GM18858 (cell line): ENCODE results near the gene PCDHGA5.
"Not testable (repeated sequence)": the region's sequence is repeated elsewhere in the genome, so short reads cannot be mapped to it uniquely, and the experiment has no call there.

Experiments
- ATAC-seq: cut with Tn5 transposase; IDR thresholded peaks from one replicate; pipeline ENCODE4 v1.9.1; 2021; ENCODE audit not compliant: unreplicated experiment

PCDHGA5 gene

DNA sequence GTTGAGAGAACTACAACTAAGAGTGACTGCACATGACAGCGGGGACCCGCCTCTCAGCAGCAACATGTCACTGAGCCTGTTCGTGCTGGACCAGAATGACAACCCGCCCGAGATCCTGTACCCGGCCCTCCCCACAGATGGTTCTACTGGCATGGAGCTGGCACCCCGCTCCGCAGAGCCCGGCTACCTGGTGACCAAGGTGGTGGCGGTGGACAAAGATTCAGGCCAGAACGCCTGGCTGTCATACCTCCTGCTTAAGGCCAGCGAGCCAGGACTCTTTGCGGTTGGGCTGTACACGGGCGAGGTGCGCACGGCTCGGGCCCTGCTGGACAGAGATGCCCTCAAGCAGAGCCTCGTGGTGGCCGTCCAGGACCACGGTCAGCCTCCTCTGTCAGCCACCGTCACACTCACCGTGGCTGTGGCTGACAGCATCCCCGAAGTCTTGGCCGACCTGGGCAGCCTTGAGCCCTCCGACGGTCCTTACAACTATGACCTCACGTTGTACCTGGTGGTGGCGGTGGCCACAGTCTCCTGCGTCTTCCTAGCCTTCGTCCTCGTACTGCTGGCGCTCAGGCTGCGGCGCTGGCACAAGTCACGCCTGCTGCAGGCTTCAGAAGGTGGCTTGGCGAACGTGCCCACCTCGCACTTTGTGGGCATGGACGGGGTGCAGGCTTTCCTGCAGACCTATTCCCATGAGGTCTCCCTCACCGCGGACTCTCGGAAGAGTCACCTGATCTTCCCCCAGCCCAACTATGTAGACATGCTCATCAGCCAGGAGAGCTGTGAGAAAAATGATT, 20.7 kb downstream of the PCDHGA5 start:
- ATAC-seq = no peak

DNA sequence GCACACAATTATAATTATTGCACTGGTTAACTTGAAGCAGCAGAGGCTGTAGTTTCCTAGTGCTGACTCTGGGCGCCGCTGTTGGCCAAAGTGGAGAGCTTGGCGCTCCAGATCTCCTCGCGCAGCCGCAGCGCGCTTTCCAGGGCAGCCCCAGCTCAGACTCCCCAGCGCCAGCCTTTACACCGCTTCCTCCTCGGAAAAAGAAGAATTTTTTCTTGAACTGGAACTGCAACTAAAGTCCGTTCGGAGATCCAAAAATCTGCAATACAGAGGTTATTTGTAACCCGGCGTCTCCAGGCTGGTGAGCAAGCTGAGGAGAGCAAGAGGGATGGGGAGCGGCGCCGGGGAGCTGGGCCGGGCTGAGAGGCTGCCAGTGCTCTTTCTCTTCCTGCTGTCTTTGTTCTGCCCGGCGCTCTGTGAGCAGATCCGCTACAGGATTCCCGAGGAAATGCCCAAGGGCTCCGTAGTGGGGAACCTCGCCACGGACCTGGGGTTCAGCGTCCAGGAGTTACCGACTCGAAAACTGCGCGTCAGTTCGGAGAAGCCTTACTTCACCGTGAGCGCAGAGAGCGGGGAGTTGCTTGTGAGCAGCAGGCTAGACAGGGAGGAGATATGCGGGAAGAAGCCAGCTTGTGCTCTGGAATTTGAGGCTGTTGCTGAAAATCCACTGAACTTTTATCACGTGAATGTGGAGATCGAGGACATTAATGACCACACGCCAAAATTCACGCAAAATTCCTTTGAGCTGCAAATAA, 23.8 kb downstream of the PCDHGA5 start, which contains the start of gene PCDHGB4:
Gene PCDHGB4, plus strand, starts transcription at position 142 of the 755 bp plus-strand sequence. Its CDS starts 187 bp downstream, at position 329.
- peak; percentile 92 for ATAC-seq

DNA sequence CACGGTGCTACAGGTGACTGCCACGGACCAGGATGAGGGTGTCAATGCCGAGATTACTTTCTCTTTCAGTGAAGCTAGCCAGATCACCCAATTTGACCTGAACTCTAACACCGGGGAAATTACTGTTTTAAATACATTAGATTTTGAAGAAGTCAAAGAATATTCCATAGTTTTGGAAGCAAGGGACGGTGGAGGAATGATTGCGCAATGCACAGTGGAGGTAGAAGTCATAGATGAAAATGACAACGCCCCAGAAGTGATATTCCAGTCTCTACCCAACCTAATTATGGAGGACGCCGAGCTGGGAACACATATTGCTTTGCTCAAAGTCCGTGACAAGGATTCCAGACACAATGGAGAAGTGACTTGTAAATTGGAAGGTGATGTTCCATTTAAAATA, 24.7 kb downstream of the PCDHGA5 start:
- ATAC-seq = no peak

DNA sequence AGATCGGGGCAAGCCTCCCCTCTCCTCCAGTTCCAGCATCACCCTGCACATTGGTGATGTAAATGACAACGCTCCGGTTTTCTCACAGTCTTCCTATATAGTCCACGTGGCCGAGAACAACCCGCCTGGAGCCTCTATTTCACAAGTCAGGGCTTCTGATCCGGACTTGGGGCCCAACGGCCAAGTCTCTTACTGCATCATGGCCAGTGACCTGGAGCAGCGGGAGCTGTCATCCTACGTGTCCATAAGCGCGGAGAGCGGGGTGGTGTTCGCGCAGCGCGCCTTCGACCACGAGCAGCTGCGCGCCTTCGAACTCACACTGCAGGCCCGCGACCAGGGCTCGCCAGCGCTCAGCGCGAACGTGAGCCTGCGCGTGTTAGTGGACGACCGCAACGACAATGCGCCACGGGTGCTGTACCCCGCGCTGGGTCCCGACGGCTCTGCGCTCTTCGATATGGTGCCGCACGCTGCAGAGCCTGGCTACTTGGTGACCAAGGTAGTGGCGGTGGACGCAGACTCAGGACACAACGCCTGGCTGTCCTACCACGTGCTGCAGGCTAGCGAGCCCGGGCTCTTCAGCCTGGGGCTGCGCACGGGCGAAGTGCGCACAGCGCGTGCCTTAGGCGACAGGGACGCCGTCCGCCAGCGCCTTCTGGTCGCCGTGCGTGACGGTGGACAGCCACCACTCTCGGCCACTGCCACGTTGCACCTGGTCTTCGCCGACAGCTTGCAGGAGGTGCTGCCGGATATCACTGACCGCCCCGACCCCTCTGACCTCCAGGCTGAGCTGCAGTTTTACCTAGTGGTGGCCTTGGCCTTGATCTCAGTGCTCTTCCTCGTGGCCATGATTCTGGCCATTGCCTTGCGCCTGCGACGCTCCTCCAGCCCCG, 25.4 kb downstream of the PCDHGA5 start:
- no peak for ATAC-seq

DNA sequence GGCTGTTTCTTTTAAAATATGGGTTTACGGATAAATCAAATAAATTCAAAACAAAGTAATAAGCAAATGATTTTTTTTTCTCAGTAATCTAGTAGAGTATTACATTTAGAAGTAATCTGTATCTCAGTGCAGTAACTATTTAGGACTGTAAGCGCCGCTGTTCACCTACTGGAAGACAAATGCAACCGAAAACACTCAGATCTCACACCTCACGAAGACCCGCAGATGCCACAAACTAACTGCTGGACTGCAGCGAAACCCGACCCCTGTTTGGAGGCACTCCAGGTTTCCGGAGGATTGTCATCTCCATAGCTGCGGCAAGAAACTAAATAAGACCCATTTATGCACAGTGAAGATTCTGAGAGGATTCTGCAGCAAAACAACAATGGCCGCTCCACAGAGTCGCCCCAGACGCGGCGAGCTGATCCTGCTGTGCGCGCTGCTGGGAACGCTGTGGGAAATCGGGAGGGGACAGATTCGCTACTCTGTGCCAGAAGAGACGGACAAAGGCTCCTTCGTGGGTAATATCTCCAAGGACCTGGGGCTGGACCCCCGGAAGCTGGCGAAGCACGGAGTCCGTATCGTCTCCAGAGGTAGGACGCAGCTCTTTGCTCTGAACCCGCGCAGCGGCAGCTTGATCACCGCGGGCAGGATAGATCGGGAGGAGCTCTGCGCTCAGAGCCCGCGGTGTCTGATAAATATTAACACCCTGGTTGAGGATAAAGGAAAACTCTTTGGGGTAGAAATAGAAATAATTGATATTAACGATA, 28.7 kb downstream of the PCDHGA5 start, which contains the start of gene PCDHGA8:
Gene PCDHGA8, plus strand, starts transcription at position 205 of the 770 bp plus-strand sequence. Its CDS starts 181 bp downstream, at position 386.
- ATAC-seq = no peak

DNA sequence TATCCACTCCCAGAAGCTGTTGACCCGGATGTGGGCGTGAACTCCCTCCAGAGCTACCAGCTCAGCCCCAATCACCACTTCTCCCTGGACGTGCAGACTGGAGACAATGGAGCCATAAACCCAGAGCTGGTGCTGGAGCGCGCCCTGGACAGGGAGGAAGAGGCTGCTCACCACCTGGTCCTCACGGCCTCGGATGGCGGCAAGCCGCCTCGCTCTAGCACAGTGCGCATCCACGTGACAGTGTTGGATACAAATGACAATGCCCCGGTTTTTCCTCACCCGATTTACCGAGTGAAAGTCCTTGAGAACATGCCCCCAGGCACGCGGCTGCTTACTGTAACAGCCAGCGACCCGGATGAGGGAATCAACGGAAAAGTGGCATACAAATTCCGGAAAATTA, 29.3 kb downstream of the PCDHGA5 start:
- ATAC-seq = no peak

DNA sequence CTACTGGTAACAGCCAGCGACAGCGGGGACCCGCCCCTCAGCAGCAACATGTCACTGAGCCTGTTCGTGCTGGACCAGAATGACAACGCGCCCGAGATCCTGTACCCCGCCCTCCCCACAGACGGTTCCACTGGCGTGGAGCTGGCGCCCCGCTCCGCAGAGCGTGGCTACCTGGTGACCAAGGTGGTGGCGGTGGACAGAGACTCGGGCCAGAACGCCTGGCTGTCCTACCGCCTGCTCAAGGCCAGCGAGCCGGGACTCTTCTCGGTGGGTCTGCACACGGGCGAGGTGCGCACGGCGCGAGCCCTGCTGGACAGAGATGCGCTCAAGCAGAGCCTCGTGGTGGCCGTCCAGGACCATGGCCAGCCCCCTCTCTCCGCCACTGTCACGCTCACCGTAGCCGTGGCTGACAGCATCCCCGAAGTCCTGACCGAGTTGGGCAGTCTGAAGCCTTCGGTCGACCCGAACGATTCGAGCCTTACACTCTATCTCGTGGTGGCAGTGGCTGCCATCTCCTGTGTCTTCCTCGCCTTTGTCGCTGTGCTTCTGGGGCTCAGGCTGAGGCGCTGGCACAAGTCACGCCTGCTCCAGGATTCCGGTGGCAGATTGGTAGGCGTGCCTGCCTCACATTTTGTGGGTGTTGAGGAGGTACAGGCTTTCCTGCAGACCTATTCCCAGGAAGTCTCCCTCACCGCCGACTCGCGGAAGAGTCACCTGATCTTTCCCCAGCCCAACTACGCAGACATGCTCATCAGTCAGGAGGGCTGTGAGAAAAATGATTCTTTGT, 30.6 kb downstream of the PCDHGA5 start:
- not testable (repeated sequence) for ATAC-seq

DNA sequence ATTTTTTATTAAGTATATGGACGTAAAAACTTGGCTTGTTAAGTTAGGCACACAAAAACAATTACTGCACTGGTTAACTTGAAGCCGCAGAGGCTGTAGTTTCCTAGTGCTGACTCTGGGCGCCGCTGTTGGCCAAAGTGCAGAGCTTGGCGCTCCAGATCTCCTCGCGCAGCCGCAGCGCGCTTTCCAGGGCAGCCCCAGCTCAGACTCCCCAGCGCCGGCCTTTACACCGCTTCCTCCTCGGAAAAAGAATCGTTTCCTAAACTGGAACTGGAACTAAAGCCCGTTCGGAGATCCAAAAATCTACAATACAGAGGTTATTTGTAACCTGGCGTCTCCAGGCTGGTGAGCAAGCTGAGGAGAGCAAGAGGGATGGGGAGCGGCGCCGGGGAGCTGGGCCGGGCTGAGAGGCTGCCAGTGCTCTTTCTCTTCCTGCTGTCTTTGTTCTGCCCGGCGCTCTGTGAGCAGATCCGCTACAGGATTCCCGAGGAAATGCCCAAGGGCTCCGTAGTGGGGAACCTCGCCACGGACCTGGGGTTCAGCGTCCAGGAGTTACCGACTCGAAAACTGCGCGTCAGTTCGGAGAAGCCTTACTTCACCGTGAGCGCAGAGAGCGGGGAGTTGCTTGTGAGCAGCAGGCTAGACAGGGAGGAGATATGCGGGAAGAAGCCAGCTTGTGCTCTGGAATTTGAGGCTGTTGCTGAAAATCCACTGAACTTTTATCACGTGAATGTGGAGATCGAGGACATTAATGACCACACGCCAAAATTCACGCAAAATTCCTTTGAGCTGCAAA, 34.0 kb downstream of the PCDHGA5 start, which contains the start of gene PCDHGB5:
Gene PCDHGB5, plus strand, starts transcription at position 192 of the 796 bp plus-strand sequence. Its CDS starts 181 bp downstream, at position 373.
- peak; percentile 87 for ATAC-seq

DNA sequence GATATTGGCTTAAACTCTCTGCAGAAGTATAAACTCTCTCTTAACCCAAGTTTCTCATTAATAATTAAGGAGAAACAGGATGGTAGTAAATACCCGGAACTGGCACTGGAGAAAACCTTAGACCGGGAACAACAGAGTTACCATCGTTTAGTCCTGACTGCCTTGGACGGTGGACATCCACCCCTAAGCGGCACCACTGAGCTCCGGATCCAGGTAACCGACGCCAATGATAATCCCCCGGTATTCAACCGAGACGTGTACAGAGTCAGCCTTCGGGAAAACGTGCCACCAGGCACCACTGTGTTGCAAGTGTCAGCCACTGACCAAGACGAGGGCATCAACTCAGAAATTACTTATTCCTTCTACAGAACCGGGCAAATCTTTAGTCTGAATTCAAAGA, 34.6 kb downstream of the PCDHGA5 start:
- no peak for ATAC-seq

DNA sequence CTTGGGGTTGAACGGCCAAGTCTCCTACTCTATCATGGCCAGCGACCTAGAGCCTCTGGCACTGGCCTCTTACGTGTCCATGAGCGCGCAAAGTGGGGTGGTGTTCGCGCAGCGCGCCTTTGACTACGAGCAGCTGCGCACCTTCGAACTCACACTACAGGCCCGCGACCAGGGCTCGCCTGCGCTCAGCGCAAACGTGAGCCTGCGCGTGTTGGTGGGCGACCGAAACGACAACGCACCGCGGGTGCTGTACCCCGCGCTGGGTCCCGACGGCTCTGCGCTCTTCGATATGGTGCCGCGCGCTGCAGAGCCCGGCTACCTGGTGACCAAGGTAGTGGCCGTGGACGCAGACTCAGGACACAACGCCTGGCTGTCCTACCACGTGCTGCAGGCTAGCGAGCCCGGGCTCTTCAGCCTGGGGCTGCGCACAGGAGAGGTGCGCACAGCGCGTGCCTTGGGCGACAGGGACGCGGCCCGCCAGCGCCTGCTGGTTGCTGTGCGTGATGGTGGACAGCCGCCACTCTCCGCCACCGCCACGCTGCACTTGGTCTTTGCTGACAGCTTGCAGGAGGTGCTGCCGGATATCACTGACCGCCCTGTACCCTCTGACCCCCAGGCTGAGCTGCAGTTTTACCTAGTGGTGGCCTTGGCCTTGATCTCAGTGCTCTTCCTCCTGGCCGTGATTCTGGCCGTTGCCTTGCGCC, 35.7 kb downstream of the PCDHGA5 start:
- ATAC-seq = no peak

DNA sequence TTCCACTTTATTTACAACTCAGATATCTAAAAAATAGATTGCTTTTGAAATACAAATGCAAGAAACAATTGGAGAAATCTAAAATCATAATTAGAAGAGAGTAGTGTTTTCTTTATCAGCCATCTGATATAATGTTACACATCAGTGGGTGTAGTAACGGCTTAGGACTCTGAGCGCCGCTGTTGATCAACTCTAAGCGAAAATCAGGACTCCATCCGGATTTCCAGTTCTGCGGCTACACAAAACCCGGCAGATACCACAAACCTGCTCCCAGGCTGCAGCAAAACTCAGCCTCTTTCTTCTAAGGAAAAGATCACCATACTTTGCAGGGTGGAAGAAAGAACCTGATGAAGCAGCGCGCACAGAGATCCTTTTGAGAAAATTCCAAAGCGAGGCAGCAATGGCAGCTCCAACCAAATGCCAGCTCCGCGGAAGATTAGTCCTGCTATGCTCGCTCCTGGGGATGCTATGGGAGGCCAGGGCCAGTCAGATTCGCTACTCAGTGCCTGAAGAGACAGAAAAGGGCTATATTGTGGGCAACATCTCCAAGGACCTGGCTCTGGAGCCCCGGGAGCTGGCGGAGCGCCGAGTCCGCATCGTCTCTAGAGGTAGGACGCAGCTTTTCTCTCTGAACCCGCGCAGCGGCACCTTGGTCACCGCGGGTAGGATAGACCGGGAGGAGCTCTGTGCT, 38.7 kb downstream of the PCDHGA5 start, which contains the start of gene PCDHGA9:
Gene PCDHGA9, plus strand, starts transcription at position 226 of the 691 bp plus-strand sequence. Its CDS starts 175 bp downstream, at position 401.
- no peak for ATAC-seq

DNA sequence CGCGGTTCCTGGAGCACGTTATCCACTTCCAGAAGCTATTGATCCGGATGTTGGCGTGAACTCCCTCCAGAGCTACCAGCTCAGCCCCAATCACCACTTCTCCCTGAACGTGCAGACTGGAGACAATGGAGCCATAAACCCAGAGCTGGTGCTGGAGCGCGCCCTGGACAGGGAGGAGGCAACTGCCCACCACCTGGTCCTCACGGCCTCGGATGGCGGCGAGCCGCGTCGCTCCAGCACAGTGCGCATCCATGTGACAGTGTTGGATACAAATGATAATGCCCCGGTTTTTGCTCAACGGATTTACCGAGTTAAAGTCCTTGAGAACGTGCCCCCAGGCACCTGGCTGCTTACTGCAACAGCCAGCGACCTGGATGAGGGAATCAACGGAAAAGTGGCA, 39.4 kb downstream of the PCDHGA5 start:
- ATAC-seq = no peak

DNA sequence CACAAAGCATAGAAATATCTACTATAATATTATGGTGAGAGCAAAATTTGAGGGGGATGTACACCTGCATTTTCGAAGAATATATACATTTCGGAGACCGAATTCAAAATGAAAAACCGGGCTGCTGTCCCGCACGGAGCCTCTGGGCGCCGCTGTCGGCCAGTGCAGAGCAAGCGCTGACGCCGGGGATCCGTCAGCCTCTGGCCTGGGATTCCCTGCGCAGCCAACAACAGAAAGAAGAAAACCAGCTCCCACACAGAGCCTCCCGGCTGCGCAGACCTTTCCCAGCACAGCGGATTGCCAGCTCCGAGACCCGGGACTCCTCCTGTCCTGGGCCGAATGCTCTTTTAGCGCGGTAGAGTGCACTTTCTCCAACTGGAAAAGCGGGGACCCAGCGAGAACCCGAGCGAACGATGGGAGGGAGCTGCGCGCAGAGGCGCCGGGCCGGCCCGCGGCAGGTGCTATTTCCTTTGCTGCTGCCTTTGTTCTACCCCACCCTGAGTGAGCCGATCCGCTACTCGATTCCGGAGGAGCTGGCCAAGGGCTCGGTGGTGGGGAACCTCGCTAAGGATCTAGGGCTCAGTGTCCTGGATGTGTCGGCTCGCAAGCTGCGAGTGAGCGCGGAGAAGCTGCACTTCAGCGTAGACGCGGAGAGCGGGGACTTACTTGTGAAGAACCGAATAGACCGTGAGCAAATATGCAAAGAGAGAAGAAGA, 44.0 kb downstream of the PCDHGA5 start, which contains the start of gene PCDHGB6:
Gene PCDHGB6, plus strand, starts transcription at position 232 of the 716 bp plus-strand sequence. Its CDS starts 182 bp downstream, at position 414.
- not testable (repeated sequence) for ATAC-seq

DNA sequence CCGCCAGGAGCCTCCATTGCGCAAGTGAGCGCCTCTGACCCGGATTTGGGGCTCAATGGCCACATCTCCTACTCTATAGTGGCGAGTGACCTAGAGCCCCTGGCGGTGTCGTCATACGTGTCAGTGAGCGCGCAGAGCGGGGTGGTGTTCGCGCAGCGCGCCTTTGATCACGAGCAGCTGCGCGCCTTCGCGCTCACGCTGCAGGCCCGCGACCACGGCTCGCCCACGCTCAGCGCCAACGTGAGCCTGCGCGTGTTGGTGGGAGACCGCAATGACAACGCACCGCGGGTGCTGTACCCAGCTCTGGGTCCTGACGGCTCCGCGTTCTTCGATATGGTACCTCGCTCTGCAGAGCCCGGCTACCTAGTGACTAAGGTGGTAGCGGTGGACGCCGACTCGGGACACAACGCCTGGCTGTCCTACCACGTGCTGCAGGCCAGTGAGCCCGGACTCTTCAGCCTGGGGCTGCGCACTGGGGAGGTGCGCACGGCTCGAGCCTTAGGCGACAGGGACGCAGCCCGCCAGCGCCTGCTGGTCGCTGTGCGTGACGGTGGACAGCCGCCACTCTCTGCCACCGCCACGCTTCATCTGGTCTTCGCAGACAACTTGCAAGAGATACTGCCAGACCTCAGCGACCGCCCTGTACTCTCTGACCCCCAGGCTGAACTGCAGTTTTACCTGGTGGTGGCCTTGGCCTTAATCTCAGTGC, 45.8 kb downstream of the PCDHGA5 start:
- ATAC-seq = no peak

DNA sequence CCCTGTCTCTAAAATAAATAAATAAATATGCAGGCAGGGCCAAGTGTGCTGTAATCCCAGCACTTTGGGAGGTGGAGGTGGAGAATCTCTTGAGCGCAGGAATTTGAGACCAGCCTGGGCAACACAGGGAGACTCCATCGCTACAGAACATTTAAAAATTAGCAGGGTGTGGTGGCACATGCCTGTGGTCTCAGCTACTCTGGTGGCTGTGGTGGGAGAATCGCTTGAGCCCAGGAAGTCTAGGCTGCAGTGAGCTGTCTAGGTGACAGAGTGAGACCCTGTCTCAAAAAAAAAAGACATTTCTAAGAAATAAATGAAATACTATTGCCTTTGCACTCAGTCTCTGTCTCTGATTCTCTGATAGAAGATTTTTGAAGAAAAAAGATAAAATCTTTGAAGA, 47.6 kb downstream of the PCDHGA5 start:
- no peak for ATAC-seq
